ENCODE results near the gene FNBP1L.

GRCh38 chr1:93571623-93572310, 123.8 kb downstream of the FNBP1L start:
- TF ChIP-seq, protein P1, sequence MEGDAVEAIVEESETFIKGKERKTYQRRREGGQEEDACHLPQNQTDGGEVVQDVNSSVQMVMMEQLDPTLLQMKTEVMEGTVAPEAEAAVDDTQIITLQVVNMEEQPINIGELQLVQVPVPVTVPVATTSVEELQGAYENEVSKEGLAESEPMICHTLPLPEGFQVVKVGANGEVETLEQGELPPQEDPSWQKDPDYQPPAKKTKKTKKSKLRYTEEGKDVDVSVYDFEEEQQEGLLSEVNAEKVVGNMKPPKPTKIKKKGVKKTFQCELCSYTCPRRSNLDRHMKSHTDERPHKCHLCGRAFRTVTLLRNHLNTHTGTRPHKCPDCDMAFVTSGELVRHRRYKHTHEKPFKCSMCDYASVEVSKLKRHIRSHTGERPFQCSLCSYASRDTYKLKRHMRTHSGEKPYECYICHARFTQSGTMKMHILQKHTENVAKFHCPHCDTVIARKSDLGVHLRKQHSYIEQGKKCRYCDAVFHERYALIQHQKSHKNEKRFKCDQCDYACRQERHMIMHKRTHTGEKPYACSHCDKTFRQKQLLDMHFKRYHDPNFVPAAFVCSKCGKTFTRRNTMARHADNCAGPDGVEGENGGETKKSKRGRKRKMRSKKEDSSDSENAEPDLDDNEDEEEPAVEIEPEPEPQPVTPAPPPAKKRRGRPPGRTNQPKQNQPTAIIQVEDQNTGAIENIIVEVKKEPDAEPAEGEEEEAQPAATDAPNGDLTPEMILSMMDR (tag by site-specific recombination; IDR thresholded peaks at IDR 0.05), result no peak
- TF ChIP-seq ZNF37A (tag by site-specific recombination; IDR thresholded peaks at IDR 0.05), result no peak
- no peak for TF ChIP-seq ZNF830 (tag by site-specific recombination; IDR thresholded peaks at IDR 0.05; ENCODE audit: low read depth)
